ENCODE measurements around the gene NOP10.

DNA sequence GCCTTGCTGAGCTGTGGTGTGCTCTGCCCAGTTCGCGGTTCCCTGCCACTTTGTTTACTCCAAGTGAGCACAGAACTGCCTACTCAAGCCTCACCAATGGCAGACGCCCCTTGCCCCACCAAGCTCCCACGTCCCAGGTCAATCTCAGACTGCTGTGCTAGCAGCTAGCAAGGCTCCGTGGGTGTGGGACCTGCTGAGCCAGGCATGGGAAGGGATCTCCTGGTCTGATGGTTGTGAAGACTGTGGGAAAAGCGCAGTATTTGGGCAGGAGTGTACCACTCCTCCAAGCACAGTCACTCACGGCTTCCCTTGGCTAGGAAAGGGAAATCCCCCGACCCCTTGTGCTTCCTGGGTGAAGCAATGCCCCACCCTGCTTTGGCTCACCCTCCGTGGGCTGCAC, 50.3 kb downstream of the NOP10 start:
- TF ChIP-seq EZH2 (IDR thresholded peaks at IDR 0.05; ENCODE audit: low read depth, low read length, severe bottlenecking) (no peak), TEAD4 (IDR thresholded peaks at IDR 0.05; ENCODE audit: low read depth, low read length) (no peak), EGR1 (IDR thresholded peaks at IDR 0.05; ENCODE audit: borderline replicate concordance, low read depth, low read length) (no peak), ZNF274 (IDR thresholded peaks at IDR 0.05; ENCODE audit: borderline replicate concordance, extremely low read depth, low read length) (no peak), EP300 (IDR thresholded peaks at IDR 0.05; ENCODE audit: borderline replicate concordance in 1 of 2, low read depth in 2 of 2, low read length in 2 of 2) (no peak), SIN3A (conservative IDR thresholded peaks at IDR 0.05 in 1 of 2, IDR thresholded peaks at IDR 0.05 in 1 of 2; ENCODE audit: low read depth in 1 of 2, low read length in 2 of 2) (no peak), TAF1 (IDR thresholded peaks at IDR 0.05; ENCODE audit: low read depth, low read length) (no peak), POLR2A (IDR thresholded peaks at IDR 0.05; ENCODE audit: control extremely low read depth in 1 of 2, low read depth in 2 of 2, low read length in 2 of 2) (no peak), SRF (IDR thresholded peaks at IDR 0.05; ENCODE audit: low read depth, low read length) (no peak), SP4 (IDR thresholded peaks at IDR 0.05; ENCODE audit: low read length) (no peak)
- TF ChIP-seq, protein P1, sequence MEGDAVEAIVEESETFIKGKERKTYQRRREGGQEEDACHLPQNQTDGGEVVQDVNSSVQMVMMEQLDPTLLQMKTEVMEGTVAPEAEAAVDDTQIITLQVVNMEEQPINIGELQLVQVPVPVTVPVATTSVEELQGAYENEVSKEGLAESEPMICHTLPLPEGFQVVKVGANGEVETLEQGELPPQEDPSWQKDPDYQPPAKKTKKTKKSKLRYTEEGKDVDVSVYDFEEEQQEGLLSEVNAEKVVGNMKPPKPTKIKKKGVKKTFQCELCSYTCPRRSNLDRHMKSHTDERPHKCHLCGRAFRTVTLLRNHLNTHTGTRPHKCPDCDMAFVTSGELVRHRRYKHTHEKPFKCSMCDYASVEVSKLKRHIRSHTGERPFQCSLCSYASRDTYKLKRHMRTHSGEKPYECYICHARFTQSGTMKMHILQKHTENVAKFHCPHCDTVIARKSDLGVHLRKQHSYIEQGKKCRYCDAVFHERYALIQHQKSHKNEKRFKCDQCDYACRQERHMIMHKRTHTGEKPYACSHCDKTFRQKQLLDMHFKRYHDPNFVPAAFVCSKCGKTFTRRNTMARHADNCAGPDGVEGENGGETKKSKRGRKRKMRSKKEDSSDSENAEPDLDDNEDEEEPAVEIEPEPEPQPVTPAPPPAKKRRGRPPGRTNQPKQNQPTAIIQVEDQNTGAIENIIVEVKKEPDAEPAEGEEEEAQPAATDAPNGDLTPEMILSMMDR (IDR thresholded peaks at IDR 0.05; ENCODE audit: control extremely low read depth in 1 of 3, insufficient read depth in 1 of 3, low read depth in 1 of 3, low read length in 3 of 3) = no peak

All from H1 (cell line).